Frontal cortex (tissue), 4 donors: ENCODE measurements around the gene GAPDHS. TPM values are rescaled to one million over a fixed set of nuclear protein-coding genes. Genes with fewer than 3 reads are reported as not detected.

Experiments
- DNase-seq, 2 donors: peaks; one replicate each; pipeline ENCODE4 v3.0.0; 2012; ENCODE audit warnings: low spot score in 2 of 2
- FAIRE-seq: peaks from 2 replicates; lab custom pipeline; 2012; peaks lifted over from hg19 to GRCh38; lab: Jason Lieb, UNC
- total RNA-seq: library from RNA; depleted of rRNA; stranded (reverse); fragments of >200 nt; gene quantifications from one replicate; pipeline ENCODE4 v1.2.3, GENCODE V29; 2014
- donor health status: control.
- donor health status: control.
- donor health status: control.

Gene GAPDHS
- total RNA-seq, 1 donor from 2014 or later, result not detected

DNA sequence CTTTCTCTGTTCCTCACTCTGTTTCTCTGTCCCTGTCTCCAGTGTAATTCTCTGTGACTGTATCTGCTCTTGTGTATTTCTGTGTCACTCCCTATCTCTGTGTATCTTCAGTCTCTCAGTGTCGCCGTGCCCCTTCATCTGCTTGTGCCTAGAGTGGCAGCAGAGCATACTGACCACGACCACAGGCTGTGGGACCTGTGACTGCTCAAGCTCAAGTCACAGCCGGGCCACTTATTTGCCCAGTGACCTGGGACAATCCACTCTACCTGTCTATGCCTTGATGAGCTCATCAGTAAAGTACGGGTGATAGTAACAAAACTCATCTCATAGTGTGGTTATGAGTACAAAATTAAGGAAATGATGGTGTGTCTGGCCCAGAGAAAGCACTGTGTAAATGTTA lies 20.8 kb downstream of the GAPDHS start:
- no peak for DNase-seq
- no peak for FAIRE-seq

DNA sequence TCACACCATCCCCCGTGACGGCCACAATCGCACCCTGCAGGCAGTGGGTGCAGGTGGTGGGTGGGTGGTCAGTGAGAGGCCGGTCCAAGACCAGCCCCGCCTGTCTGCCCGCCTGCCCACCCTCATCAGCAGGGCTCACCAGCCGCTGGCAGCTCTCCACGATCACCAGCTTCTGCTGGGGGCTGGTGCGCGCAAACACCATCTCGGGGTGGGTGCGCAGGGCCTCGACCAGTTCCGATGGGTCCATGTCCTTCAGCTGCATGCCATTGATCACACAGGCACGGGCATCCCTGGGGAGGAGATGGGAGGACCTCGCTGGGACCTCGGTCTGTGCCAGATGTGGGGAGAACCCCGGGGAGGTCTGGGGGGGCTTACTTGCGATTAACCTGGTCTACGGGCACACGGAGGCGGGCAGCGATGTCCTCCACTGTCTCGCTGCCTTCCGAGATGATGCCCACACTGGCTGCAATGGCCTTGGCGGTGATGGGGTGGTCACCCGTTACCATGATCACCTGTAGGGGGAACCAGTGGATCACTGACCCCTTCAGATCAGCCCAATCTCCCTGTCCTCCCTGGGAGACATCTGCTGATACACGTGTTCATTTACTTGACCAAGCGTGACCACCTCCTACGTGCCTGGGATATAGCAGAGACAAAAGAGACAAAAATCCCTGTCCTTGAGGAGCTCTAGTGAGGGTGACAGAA lies 22.2 kb downstream of the GAPDHS start:
- DNase-seq, result no peak
- no peak for FAIRE-seq

DNA sequence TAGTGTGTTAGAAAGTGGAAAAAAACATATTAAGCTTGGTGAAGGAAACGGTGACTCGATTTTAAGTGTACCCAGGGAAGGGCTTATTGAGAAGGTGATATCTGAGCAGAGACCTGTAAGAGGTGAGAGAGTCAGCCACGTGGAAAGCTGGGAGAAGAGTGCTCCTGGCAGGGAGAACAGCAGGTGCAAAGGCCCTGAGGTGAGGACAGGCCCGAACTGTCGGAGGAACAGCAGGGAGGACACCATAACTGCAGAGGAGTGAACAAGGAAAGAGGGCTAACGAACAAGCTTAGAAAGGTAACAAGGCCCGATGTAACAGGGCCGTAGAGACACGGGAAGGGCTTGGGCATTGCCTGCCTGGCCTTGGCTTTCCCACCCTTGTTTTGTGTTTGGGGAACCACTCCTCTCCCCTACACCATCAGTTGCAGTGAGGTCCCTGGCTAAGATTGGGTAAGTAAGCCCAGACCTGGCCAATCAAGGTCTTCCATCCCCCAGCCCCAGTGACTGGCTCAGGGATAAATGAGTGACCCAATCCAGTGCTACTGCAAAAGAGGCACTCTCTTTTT lies 22.9 kb downstream of the GAPDHS start:
- no peak for DNase-seq
- no peak for FAIRE-seq

DNA sequence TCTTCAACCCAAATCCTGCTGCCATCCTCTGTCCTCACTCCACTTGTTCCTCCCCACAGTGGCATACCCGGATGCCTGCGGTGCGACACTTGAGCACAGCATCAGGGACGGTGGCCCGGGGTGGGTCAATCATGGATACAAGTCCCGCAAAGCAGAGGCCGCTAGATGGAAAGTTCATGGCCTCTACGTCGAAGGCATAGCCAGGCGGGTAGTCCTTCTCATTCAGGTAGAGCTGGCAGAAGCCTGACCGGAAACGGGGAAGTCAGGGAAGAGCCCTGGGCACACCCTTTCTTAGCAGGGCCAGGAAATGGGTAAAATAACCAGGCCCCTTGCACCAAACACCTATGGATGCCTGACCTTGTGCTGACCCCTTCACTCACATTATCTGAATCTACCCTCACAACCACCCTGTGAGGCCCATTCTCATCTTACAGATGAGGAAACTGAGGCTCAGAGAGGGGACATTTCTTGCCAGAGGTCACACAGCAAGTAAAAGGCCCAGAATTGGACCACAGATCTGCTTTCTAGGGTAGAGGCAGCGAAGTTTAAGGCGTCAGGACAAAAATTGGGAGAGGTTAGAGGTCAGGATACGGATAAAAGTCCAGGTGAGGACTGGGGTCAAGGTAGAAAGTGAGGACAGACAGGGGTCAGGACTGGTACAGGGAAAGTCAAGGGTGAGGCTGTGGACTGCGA lies 23.7 kb downstream of the GAPDHS start:
- FAIRE-seq (no peak), DNase-seq (no peak)

DNA sequence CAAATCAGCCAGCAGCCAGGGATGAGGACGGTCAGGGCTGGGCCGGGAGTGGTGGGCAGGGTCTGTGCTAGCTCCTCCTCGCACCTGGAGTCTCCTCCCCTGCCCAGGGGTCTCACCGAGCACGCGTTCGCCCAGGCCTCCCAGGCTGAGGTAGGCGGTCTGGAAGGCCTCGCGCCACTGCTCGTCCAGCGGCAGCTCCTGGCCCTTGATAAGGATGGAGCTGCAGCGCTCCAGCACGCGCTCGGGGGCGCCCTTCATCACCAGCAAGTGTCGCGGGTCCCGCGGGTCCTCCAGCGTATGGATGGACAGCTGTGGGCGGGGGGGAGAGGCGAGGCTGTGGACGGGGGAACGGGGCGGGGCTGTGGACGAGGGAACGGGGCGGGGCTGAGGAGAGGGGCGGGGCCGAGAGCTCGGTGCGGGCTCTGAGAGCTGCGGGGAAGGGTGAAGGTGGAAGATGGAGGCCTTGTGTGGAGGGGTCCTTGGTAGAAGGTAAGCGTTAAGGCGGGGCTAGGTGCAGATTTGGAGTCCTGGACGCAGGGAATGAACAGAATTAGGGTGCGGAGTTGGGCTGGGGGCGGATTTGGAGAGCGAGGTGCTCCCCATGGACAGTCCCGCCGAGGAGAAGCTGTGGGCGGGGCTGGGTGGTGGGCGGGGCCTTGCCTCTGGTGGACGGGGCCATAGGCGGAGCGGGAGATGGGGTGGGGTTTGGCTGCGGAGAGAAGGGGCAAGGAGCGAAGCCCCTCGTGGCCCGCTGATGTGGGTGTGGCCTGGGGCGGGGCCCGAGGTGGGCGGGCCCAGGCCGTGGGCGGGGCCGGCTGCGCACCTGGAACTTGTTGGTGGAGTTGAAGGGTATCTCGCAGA lies 24.5 kb downstream of the GAPDHS start:
- no peak for FAIRE-seq

DNA sequence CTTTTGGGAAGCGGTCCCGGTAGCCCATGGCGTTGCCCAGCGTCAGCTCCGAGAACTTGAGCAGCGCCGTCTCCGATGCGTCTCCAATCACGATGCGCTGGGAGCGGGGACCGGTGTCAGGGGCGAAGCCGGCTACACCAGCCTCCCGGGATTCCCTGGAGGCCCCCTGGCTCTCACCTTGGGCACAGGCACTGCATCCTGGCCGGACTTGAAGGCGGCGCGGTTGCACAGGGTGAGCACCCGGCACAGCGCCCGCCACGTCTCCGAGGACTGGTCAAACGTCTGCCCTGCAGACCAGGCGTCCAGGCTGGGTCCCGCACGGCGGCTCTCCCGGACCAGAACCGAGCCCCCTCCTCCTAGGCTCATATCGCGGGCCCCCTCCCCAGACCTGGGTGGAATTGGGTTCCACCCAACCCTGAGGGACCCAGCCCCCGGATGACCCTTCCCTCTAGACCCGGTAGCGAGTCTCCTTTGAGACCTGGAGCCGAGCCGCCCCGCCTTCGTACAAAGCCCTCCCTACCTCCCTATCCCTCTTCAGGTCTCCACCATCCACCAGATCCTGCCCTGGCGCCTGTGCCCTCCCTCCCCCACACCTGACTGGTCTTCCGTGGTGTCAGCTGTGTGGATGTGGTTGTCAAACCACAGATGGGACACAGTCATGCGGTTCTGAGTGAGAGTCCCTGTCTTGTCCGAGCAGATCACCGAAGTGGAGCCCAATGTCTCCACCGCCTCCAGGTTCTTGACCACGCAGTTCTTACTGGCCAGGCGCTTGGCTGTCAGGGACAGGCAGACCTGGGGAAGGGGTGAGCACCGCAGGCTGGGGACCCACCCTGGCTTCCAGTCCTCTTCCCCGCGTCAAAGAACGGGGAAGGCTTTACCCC lies 25.4 kb downstream of the GAPDHS start:
- FAIRE-seq (no peak), DNase-seq (no peak)

More for the DNA sequence above, 24.5 kb downstream of the GAPDHS start:
- DNase-seq, result peak in 1 of 2 donors; percentile 59

DNA sequence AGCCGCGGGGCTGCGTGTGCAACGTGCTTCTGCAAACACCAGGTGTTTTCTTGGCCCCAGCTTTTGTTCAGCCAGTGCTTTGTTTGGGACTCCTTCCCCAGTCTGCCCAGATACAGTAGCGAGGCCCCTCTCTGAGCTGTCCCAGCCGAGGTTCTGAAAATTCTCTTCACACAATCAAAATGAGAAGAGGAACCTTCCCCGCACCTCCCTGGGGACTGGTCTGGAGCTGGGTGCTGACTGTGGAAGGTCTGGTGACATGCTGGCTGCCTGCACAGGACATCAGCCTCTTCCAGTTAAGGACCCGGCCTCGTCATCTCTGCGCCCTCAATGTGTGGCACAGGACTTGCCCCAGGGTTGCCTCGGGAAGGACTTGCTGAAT lies 26.0 kb downstream of the GAPDHS start:
- no peak for FAIRE-seq

DNA sequence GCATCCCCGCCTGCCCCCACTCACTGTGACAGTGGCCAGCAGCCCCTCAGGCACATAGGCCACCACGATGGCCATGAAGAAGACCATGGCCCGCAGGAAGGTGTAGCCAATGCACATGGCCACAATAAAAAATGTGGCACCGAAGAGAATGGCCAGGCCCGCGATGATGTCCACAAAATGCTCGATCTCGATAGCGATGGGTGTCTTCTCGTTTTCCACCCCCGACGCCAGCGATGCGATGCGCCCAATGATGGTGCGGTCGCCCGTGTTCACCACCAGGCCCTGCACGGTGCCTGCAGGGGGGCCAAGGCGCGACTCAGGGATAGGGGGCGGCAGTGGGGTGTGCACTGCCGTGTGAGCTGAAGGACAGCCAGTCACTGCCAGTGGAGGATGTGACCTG lies 26.5 kb downstream of the GAPDHS start:
- DNase-seq, result no peak
- no peak for FAIRE-seq

More for the DNA sequence above, 26.0 kb downstream of the GAPDHS start:
- DNase-seq, result no peak

DNA sequence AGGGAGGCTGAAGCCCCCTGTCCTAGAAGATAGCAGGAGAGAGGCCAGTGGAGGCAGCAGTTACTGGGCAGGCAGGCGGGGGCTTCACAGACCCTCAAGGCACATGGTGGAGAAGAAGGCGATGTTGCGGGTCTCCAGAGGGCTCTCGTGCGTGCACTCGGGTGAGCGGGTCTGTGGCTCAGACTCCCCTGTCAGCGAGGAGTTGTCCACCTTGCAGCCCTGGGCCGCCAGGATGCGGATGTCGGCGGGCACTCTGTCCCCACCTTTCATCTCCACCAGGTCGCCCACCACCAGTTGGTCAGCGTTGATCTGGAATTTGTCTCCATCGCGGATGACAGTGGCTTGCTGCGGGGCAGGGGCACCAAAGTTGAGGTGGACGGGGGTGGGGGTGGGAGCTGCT lies 27.0 kb downstream of the GAPDHS start:
- no peak for DNase-seq
- FAIRE-seq, result no peak

DNA sequence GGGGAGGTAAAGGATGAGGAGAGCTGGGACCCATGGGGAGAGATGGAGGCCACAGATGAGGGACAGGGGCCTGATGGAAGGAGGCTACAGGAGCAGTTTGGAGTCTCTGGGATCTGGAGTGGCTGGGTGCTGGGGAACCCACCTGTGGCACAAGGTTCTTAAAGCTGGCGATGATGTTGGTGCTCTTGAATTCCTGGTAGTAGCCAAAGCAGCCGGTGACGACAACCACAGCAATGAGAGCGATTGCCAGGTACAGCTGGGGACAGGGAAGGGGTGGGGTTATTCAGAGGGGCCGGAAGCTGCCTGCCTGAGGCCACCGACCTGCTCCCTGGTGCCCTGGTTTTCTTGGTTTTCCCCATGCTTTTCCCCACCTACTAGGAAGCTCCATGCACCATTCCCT lies 27.4 kb downstream of the GAPDHS start:
- DNase-seq (no peak), FAIRE-seq (no peak)

DNA sequence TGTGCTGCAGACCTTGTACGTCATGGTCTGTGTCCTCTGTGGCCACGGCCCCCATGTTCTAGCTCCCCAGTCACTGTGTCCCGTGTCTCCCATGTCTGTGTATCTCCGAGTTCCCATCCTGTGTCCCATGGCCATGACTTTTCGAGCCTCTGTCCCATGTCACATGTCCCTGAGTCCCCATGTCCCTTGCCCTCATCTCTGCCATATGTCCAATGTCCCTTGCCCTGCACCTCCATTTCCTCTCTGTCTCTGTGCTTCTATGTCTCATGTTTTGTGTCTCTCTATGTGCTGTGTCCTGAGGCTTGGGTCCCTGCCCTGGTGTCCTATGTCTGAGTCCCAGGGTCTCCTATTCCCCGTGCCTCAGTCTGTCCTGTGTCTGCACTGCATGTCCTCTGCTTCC lies 28.2 kb downstream of the GAPDHS start:
- DNase-seq, result no peak
- no peak for FAIRE-seq

DNA sequence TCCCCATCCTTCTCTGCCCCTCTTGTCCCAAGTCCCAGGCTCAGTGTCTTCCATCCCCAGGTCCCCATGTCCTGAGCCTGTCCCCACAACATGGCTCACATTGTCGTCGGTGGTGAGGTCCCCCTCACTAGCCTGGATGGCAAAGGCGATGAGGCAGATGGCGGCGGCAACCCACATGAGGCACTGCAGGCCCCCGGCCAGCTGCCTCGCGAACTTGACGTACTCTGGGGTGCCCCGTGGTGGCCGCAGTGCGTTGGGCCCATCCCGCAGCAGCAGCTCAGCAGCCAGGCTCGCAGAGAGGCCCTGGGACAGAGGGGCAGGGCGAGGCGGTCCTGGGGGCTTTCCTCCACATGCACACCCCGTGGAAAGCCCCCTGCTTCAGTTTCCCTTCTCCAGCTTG lies 29.1 kb downstream of the GAPDHS start:
- DNase-seq (no peak), FAIRE-seq (no peak)

DNA sequence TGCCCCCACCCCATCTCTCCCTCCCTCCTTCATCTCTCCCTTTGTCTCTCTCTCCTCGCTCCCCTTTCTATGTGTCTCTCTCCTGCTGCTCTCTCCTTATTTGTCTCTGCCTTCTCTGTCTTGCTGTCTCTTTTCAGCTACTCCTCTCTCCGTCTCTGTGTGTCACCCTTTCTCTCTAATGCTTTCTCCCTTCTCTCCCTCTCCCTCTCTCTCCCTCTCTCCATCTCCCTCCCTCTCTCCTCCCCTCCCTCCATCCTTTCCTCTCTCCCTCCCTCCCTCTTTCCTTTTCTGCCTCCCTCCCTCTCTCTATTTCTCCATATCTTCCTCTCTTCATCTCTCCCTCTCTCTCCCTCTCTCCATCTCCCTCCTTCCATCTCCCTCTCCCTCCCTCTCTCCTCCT lies 29.5 kb downstream of the GAPDHS start:
- no peak for DNase-seq
- no peak for FAIRE-seq

DNA sequence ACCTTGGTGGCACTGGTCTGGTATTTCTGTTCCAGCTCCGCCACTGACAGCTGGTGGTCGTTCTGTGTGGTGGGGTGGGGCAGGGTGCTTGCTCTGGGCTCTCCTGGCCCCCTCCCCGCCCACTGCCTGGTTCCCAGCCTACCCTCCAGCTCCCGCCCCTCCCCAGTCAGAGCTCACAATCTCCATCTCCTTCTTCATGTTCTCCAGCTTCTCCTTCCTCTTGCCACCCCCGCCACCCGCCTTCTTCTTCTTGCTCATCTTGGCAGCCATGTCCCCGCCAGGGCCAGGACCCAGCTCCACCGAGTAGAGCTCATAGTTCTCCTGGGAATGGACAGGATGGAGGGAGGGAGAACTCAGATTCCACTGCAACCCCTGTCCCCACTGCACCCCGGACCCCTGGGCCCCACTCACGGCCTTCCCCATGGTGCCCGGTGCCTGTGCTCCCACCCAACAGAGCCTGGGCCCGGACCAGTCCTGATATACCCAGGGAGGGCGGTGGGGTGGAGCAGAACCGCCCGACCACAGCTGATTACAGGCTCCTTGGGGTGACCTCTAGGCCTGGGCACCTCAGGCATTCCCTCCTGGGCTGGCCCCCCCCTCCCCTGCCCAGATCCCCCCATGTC lies 30.1 kb downstream of the GAPDHS start, which contains the start of gene ATP4A:
TSS of gene ATP4A (minus strand) at position 452 of the 623 bp plus-strand sequence. CDS start at position 423, 29 bp downstream.
- DNase-seq, result no peak
- FAIRE-seq, result no peak

DNA sequence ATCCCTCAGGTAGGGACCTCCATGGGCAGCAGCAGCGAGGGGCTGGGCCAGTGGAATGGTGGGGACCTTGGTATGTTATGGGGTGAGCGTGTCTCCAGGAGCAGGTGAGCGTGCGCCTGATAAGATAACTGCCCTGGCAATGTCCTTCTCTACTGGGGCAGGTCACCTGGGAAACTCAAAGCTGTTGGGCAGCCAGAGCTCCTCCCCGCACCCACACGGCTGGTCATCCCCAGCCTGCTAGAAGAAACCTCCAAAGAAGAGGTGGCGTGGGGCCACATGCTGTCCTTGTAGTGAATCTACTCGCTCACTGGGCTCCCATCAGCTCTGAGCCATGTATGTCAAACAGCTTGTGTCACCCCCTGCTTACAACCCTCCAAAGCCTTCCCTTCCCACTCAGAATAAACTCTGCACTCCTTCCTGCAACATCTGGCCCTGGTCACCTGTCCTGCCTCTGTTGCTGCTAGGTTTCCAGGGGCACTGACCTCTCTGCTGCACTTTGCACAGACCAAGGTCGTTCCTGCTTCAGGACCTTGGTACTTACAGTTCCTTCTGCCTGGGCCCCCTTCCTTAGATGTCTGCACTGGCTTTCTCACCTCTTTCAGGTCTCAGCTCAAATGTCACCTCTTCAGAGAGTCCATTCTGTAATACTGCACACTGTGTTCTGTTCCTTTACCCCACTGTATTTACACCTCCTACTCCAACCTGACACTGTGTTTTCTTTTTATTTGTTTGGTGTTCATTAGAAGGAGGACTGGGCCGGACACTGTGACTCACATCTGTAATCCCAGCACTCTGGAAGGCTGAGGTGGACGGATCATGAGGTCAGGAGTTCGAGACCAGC lies 32.0 kb downstream of the GAPDHS start:
- no peak for FAIRE-seq
- no peak for DNase-seq

DNA sequence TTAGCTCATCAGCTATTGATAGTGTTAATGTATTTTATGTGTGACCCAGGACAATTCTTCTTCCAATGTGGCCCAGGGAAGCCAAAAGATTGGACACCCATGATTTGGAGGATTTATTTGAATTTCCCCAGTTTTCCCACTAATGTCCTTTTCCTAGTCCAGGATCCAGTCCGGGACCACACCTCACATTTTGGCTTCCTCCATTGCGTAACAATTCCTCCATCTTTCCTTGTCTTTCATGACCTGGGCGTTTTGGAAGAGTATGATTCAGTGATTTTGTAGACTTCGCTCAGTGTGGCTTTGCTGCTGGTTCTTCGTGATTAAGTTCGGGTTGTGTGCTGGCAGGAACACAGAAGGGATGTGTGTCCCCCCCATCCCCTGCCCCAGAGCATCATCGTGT lies 33.5 kb downstream of the GAPDHS start:
- FAIRE-seq (no peak), DNase-seq (no peak)

DNA sequence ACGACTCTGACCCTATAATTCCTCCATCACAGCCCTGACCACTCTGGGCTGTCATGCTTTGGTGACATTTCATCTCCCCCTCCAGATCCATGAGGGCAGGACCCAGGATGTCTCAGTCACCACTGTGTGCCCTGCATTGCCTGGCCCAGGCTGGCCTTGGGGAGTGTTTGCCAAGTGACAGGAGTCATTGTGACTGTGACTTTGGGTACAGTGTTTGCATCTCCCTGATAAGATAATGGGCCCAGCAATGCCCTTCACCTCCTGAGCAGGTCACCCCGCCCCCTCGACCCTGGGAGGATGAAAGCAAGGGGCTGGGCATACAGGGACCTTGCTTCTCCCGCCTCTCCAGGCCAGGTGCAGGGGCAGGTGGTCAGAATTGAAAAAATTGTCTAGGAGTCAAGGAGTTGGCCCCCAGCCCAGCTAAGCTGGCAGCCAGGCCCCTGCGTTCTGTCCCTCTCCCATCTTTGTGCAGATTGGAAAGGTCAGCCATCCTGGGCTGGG lies 36.1 kb downstream of the GAPDHS start:
- no peak for DNase-seq
- no peak for FAIRE-seq

DNA sequence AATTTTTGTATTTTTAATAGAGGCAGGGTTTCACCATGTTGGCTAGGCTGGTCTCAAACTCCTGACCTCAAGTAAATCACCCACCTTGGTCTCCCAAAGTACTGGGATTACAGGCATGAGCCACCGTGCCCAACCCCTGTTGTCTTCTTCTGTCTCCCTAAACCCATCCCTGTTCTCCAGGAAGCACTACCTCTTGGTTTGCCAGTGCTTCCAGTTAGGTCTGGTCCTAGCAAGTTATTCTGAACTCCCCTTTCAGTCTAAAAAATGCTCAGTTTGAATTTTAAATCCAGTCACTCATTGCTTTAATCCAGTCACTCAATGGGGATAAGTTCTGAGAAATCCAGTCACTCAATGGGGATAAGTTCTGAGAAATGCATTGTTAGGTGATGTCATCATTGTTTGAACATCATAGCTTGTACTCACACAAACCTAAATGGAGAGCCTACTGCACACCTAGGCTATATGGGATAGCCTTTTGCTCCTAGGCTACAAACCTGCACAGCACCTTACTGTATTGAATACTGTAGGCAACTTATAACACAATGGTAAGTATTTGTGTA lies 38.2 kb downstream of the GAPDHS start:
- FAIRE-seq (no peak), DNase-seq (no peak)
